Glomerular endothelial cell (primary cell): ENCODE results near the gene BSN. TPM values are rescaled to one million over a fixed set of nuclear protein-coding genes. Genes with fewer than 3 reads are reported as not detected.
"Not testable (repeated sequence)": the region's sequence is repeated elsewhere in the genome, so short reads cannot be mapped to it uniquely, and the experiment has no call there.

Experiments used
- DNase-seq: peaks from one replicate; pipeline ENCODE4 v3.0.0-alpha.2; 2011; ENCODE audit warnings: low read depth, low spot score; ENCODE audit errors: extremely low read depth
- total RNA-seq: library from RNA; depleted of rRNA; stranded (reverse); fragments of >200 nt; gene quantifications from 2 replicates; pipeline ENCODE4 v1.2.3, GENCODE V29; 2015

Gene BSN
- total RNA-seq, 1 donor from 2014 or later = 0.29 TPM

DNA sequence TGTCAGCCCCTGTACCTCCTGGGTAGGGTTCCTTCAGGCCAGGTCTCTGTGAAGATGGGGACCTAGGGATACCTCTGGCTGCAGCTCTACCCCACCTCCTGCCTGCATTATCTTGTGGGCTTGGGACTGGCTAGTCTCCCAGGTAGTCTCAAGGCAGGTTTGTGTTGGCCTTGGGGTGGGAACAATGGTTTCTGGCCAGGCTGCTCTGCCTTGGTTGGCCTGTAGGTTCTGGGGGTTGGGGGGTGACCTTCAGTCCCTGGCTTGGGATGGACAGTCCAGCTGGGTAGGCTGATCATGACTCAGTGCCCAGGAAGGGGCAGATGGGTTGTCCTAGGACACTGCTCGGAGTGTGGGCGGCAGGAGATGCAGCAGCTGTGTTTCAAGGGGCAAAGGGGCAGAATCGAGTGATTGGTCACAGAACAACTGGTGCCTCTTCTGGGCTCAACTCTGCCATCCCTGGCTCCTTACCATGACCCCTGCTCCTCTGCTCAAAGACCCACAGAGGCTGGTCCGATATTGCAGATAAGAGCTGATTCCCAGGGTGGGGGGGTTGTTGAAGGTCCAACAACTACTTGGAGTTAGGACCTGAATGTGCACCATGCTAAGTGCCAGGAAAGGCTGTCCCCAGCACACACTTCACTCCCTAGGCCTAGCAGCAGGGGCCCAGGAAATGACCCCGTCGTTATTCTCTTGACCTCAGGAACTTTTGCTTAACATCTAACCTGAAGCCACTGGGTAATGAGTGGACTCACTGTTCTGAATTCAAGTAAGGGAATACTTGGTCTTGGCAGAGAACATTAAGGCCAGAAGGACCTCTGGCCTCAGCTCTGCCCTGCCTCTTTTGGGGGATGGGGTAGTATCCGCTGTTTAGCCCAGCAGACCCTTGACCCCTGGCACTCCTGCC lies 18.1 kb upstream of the BSN start:
- DNase-seq = no peak

- DNase-seq = no peak
These were observed 17.3 kb upstream of the BSN start for GRCh38 chr3:49536875-49537533.

- peak; percentile 55 for DNase-seq
These were observed 14.4 kb upstream of the BSN start for GRCh38 chr3:49539659-49540560.

DNA sequence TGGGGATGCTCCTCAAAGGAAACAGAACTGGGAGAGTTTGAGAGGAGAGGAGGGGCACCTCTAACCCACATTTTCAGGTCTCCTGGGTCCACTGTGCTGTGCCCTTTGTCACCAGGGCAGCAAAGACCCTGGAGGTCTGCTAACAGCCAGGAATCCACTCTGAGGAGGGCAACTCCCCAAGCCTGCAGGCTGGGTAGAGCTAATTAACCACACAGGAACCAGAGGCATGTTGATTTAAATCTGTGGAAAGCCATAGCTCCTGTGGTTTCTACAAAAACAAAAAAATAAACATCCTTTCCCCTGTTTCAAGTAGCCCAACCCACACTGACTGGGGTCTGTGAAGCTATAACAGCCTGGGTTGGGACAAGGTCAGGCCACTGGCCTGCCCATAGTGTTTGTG lies 2.2 kb upstream of the BSN start:
- no peak for DNase-seq

- no peak for DNase-seq
These were observed 969 bp upstream of the BSN start for GRCh38 chr3:49553324-49553691.

GRCh38 chr3:49554633-49555265 lies 472 bp downstream of the BSN start:
- DNase-seq = no peak

GRCh38 chr3:49556500-49557275 lies 2.4 kb downstream of the BSN start:
- DNase-seq = no peak

DNA sequence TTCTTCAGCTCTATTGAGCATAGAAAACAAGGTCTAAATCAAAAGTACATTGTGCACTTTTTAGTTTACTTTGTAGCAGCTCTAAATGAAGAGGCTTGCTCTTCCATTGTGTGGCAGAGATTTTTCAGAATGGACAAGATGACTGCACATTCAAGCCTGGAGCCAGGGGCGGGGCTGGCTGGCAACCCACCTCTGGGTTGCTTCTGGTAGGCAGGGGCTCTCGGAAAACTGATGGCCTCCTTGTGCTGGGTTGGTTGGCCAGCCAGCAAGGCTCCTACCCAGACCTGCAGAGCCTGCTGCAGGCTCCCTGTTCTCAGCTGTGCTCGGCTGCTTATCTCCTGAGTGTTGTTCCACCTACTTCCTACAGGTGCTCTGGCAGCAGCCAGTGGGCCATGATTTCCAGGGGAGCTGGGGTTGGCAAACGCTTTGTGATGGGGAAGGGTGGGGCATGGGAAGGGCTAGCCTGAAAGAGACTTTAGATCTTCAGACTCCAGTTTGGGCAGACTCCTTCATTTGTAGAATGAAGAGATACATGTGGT lies 8.8 kb downstream of the BSN start:
- no peak for DNase-seq

DNA sequence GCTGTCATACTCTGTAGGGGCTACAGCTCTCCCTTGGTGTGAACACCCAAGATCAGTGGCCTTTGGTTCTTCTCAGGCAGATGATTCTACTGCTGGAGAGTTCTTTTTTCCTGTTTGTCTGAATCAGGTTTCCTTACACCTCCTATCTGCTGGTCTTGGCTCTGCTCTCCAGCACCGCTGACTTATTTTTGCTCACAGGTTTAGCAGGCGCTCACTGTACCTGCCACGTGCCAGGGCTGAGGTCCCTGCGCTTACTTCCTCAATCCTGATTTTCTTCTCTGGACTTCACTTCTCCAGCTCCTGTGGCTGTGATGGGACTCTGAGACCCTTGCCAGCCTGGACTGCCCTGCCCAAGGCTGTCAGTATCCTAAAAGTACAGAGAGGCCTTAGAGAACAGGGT lies 9.5 kb downstream of the BSN start:
- DNase-seq = no peak

DNA sequence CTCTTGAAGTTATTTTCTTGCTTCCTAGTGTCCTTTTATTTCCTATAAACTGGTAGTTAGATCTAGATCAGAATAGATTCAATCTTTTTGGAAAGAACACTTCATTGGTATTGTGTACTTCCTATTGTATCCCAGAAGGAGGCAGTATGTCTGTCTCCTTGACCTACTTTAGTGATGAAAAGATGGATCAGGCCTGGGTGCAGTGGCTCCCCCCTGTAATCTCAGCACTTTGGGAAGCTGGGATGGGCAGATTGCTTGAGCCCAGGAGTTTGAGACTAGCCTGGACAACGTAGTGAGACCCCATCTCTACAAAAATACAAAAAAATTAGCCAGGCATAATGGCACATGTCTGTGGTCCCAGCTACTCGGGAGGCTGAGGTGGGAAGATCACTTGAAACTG lies 12.0 kb downstream of the BSN start:
- no peak for DNase-seq

GRCh38 chr3:49567406-49567805 lies 13.1 kb downstream of the BSN start:
- DNase-seq = no peak

DNA sequence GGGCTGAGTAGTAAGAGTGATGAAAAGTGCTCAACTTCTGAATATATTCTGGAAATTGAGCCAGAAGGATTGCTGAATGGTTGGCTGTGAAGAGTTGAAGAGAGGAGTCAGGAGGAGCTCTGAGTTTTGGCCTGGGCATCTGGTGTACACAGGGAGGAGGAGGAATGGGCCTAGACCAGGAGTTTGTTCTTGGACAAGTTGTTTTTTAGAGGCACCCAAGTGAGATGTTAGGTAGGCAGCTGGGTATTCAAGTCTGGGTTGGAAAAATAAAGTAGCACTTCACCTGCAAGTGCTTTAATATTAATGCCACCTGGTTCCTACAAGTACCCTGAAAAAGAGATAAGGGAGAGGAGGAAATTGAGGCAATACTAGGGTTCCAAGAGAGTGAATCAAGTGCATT lies 14.7 kb downstream of the BSN start:
- DNase-seq = no peak

DNA sequence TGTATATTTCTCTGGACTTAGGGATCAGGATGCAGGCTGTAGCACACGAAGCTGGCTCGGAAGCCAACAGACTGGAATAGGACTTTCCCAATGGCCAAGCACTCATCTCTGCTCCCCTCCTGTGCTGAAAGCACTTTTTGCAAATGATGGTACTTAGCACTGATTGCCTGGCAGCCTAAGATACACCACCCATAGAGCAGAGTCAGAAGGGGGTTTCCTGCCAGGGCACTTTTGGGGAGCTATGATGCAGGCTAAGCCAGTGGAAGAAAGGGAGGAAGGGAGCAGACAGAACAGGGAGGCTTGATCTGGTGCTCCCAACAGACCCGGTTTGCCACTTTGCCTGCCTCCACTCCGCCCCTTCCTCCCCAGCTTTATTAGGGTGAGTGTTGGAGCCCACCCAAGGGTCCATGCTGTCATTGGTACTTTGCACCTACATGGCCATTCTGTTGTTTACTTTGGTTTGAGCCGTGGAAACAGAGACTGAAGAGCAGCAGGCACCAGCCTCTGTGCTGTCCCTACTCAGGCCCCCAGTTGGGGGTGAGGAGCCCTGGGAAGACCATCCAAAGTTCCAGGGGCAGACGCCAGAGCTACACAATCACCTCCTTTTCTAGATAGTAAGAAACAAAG lies 15.9 kb downstream of the BSN start:
- no peak for DNase-seq

DNA sequence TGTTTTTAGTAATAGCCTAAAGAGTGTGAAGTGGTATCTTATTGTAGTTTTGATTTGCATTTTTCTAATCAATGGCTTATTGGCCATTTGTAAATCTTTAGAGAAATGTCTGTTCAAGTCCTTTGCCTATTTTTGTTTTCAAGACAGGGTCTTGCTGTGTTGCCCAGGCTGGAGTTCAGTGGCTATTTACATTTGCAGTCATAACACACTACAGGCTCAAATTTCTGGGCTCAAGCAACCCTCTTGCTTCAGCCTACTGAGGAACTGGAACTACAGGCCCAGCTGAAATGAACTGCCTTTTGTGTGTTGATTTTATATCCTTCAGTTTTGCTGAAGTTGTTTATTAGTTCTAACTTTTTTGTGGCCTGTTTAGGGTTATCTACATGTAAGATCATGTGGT lies 27.9 kb downstream of the BSN start:
- DNase-seq = no peak

- DNase-seq = not testable (repeated sequence)
These were observed 31.0 kb downstream of the BSN start for GRCh38 chr3:49585261-49585755.

- DNase-seq = no peak
These were observed 37.3 kb downstream of the BSN start for GRCh38 chr3:49591615-49592014.

- DNase-seq = no peak
These were observed 38.8 kb downstream of the BSN start for GRCh38 chr3:49593041-49593440.

- no peak for DNase-seq
These were observed 46.5 kb downstream of the BSN start for GRCh38 chr3:49600781-49601180.
